Breast epithelium (tissue), 3 donors: Measurements from ENCODE around the gene IGSF11.

Experiments
- POLR2A ChIP-seq: fragments of 450-650 bp; IDR thresholded peaks from one replicate; pipeline ENCODE4 v1.6.1; 2016; ENCODE audit warnings: antibody characterized with exemption, mild to moderate bottlenecking, moderate library complexity
- POLR2AphosphoS5 ChIP-seq, 3 donors: sonication (generic); formaldehyde crosslinking; IDR thresholded peaks; one replicate each; pipeline ENCODE4 v1.6.1; 2017; ENCODE audit warnings: antibody characterized with exemption in 3 of 3
- TF ChIP-seq, protein P1 (sequence below), 3 donors: fragments of 450-650 bp; IDR thresholded peaks; one replicate each; pipeline ENCODE4 v1.5.1; 2016 to 2017; ENCODE audit warnings: antibody characterized with exemption in 3 of 3, mild to moderate bottlenecking in 3 of 3, moderate library complexity in 3 of 3

DNA sequence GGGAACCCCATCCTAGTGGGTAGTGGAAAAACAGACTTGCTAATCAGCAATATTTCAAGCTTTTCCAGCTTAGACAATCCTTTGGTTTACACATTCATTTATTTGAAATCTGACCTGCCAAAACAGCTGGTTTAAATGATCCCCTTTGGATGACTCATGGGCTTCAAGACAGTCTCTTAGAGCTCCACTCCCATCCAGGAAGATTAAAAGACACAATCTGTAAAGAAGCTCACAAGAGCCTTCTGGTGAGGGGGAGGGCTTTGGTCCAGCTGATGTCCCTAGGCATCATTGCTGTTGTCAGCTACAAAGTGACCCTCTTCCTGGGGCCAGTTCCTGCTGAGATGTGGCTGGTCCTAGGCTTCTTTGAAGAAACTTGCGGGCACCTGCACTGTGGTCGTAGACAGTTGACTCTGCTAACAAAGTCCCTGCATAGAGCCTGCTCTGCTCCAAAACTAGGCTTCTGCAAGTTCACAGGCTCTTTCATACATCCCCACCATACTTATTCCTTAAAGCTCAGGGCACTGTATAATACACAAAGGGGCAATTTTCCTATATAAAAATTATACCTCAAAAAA, 73.7 kb downstream of the IGSF11 start:
- TF ChIP-seq, protein P1, sequence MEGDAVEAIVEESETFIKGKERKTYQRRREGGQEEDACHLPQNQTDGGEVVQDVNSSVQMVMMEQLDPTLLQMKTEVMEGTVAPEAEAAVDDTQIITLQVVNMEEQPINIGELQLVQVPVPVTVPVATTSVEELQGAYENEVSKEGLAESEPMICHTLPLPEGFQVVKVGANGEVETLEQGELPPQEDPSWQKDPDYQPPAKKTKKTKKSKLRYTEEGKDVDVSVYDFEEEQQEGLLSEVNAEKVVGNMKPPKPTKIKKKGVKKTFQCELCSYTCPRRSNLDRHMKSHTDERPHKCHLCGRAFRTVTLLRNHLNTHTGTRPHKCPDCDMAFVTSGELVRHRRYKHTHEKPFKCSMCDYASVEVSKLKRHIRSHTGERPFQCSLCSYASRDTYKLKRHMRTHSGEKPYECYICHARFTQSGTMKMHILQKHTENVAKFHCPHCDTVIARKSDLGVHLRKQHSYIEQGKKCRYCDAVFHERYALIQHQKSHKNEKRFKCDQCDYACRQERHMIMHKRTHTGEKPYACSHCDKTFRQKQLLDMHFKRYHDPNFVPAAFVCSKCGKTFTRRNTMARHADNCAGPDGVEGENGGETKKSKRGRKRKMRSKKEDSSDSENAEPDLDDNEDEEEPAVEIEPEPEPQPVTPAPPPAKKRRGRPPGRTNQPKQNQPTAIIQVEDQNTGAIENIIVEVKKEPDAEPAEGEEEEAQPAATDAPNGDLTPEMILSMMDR (IDR thresholded peaks at IDR 0.05), result no peak
- TF ChIP-seq POLR2A (no peak), POLR2AphosphoS5 (IDR thresholded peaks at IDR 0.05) (no peak)
